Germinal center (tissue), 1 donor: ENCODE data around the gene LMF1.
"Not testable (repeated sequence)": the region's sequence is repeated elsewhere in the genome, so short reads cannot be mapped to it uniquely, and the experiment has no call there.

ENCODE experiments used
- DNase-seq: peaks from one replicate; pipeline ENCODE4 v3.0.0; 2012; ENCODE audit warnings: mixed read lengths, low spot score

The LMF1 gene

DNA sequence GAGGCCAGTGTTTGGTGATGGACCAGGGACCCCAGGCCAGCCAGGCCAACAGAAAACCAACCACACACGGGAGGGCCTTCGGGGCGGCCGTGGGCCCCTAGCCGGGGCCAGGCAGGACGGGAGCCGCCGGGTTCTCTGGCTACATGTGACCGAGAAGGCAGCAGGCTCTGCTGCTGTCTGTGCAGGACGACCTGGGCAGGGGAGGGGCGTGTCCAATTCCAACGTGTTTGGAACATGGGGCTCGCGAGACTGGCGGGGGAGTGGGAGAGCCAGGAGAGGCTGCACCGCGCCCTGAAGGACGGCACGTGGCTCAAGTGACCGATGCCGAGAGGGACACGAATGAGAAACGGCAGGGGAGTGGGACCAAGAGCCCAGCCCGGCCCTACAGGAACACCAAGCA lies 75.4 kb downstream of the LMF1 start:
- no peak for DNase-seq

DNA sequence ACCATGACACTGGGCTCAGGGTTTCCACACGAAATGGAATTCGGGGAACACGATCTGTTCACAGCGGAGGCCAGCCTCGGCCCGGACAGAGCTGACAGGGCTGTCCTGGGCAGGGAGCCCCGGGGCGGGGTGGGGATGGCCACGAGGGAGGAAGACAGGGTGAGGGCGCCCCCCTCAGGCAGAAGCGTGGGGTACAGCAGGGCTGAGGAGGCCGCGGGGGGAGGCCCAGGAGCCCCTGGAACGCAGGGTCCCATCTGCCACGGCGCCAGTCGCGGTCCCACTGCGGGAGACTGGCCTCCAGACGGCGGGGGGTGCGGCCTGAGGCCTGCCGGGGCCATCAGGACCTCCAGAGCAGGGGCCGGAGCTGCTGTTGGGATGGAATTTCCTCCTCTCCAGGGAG lies 75.9 kb downstream of the LMF1 start:
- DNase-seq, result no peak

DNA sequence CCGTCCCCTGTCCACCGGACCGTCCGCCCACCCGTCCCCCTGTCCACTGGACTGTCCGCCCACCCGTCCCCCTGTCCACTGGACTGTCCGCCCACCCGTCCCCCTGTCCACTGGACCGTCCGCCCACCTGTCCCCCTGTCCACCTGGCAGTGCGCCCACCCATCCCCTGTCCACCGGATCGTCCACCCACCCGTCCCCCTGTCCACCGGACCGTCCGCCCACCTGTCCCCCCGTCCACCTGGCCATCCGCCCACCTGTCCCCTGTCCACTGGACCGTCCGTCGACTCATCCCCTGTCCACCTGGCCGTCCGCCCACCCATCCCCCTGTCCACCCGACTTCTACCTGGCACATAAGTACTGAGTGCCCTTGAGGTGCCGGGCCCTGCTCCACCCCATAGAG lies 76.6 kb downstream of the LMF1 start:
- DNase-seq, result no peak

- no peak for DNase-seq
Observed at GRCh38 chr16:893360-893759, 77.4 kb downstream of the LMF1 start.

DNA sequence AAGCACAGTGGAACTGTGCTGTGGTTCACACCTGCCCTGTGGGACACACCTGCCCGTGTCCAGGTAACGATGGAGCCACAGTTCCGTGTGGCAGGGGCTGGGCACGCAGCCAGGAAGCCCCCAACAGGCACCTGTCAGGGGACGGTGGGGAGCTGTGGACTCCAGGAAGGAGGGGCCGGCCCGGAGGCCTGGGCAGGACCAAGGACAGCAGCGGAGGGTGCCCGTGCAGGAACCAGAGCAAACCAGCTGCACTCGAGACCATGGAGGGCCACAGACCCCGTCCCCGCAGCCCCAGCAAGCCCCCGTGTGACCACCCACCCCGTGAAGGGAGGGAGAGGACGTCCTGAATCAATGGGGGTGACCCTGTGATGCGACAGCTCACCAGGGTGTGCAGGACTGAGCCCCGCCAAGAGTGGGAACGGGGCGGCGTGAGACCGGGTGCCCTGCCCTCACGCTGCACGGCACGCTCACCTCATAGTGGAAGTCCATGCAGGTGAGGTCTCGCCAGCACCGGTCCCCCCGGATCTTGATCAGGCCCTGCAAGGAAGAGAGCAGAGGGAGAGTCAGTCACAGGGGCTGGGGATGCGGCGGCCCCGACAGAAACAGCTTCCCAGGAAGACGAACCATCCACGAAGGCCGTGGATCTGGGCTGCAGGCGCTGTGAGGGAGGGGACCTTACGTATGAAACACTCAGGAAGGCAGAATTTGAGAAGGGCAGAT lies 78.1 kb downstream of the LMF1 start:
- no peak for DNase-seq

DNA sequence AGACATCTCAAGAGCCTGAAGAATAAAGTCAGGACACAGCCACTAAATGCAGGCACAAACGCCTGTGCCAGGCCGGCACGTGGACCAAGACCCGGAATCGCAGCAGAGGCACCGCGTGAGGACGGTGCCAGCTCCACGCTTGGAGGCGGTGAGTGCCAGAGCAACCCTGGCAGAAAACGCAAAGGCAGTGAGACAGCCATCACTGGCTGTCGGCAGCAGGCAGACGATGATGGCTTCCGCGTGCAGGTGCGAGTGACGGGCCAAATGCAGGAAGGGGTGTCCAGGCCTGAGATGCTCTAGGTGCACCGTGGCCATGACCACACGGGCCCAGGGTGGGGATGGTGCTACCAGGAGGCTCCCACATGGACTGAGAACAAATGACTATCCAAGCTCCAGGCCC lies 78.8 kb downstream of the LMF1 start:
- no peak for DNase-seq

GRCh38 chr16:891353-891740 lies 79.4 kb downstream of the LMF1 start:
- no peak for DNase-seq

DNA sequence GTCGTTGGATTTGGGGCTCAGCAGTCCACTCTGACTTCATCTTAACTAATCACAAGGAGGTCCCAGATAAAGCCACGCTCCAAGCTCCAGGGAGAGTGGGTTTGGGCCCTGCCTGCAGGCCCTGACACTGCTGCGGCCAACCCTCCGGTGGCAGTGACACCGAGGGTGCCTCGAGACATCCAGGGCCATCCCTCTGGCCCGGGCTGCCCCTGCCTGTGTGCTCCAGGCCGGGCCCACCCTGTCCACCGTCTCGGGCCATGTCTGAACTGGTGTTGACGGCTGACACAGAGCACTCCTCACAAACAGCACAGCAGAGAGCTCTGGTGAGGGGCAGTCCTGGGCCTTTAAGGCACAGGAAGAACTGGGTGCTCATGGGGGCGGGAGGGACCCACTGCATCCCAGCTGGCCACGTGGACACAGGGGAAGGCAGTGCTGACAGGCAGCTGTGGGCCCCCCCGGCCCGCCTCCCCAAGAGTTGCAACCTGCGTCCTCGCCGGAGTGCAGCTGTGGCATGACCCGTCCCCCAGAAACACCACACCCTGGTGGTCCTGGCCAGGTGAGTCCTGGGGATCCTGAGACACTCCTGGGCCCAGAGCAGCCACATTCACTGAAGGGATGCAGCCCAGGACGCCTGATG lies 80.0 kb downstream of the LMF1 start:
- no peak for DNase-seq

GRCh38 chr16:890217-890616 lies 80.6 kb downstream of the LMF1 start:
- no peak for DNase-seq

GRCh38 chr16:889586-889985 lies 81.2 kb downstream of the LMF1 start:
- no peak for DNase-seq

- DNase-seq, result no peak
Observed at GRCh38 chr16:888901-889570, 81.7 kb downstream of the LMF1 start.

- not testable (repeated sequence) for DNase-seq
Observed at GRCh38 chr16:888456-888855, 82.3 kb downstream of the LMF1 start.

GRCh38 chr16:887846-888245 lies 82.9 kb downstream of the LMF1 start:
- no peak for DNase-seq

GRCh38 chr16:886802-887731 lies 83.7 kb downstream of the LMF1 start:
- DNase-seq, result no peak

DNA sequence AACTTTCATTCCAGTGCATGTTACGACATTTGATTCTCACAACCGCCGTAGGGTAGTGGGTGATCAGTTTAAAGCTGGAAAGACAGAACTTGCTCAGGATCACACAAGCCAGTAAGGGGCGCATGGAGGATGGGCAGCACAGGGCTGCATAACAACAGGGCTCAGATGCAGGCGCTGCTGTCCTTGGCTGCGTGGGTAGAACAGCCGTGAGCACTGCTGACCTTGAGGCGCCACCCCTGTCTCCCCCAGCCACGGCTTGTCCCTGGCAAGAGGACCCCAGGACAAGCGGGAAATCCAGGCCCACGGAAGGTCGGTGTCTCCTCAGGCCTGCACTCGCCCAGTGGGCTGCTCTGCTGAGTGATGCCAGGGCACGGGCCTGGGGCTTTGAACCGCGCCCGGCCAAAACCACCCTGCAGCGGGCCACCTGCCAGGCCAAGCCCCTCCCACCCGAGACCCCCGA lies 84.7 kb downstream of the LMF1 start:
- no peak for DNase-seq

DNA sequence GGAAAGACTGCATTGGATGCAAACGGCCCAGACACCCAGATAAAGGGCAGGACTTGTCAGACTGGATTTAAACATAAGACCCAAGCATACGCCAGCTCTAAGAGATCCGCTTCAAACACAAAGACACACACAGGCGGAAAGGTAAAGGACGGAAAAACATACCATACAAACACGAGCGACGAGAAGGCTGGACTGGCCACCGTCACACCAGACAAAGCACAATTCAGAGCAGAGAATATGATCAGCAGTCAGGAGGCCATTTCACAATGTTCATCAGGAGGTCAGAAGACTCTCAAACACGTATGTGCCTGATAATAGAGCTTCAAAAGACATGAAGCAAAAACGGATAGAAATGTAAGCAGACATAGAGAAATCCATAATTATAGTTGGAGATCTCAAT lies 85.4 kb downstream of the LMF1 start:
- DNase-seq, result no peak

DNA sequence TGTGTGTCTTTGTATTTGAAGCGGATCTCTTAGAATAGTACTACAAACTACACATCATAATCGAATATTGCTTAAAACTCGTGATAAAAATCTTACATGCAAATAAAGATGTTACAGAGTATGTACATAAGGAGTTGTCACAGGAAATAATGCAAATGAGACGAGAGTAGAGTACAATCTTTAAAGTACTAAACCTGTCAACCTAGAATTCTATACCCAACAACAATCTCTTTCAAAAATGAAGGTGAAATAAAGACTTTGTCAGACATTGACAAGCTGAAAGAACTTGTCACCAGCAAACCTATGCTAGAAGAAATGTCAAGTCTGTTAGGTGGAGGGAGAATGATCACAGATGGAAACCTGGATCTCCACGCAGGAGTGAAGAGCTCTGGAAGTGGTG lies 86.6 kb downstream of the LMF1 start:
- DNase-seq, result no peak

DNA sequence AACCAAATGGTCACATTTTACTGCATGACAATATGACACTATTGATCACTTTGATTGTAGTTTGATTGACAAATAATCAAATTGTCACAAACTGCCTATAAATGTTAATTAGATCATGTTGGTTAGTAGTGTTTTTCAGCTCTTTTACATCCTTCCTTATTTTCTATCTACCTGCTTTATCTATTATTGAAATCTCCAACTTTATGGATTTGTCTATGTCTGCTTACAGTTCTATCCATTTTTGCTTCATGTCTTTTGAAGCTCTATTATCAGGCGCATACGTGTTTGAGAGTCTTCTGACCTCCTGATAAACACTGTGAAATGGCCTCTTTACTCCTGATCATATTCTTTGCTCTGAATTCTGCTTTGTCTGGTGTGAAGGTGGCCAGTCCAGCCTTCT lies 87.0 kb downstream of the LMF1 start:
- no peak for DNase-seq

DNA sequence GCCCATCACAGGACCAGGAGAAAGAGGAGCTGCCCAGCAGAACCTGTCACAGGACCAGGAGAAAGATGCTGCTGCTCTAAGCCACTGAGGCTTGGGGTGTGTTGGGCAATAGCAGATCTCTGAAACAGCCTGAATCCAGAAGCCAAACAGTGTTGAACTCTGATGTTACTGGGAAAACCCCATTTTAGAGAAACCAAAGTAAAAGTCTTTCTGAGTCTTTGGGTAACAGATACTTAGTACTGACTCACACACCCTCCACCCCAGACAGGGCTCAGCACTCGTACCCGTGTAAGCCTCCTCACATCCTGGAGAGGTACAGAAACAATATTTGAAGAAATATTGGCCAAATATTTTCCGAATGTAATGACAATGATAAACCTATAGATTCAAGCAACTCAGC lies 87.4 kb downstream of the LMF1 start:
- no peak for DNase-seq

GRCh38 chr16:882671-883070 lies 88.1 kb downstream of the LMF1 start:
- DNase-seq, result not testable (repeated sequence)

DNA sequence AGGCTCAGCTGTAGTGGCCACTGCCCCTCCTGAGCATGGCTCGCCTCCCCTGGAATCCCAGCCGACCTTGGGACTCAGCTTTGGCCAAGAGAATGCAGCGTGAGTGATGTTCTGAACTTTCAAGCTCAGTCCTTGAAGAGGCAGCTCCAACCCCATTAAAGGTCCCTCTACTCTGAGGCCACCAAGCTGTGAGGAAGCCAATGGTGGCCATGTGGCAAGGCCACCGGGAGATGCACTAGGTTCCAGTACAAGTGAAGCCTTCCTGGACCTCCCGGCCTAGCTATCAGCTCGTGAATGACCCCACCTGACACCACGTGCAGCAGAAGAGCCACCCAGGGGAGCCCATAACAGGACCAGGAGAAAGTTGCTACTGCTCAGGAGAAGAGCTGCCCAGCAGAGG lies 88.5 kb downstream of the LMF1 start:
- DNase-seq, result no peak
